H9 (cell line): ENCODE results near the gene DLG2. TPM values are rescaled to one million over a fixed set of nuclear protein-coding genes. Genes with fewer than 3 reads are reported as not detected.
"Not testable (repeated sequence)": the region's sequence is repeated elsewhere in the genome, so short reads cannot be mapped to it uniquely, and the experiment has no call there.

Experiments used
- DNase-seq: peaks from one replicate; pipeline ENCODE4 v3.0.0-alpha.2; 2017
- H2AFZ ChIP-seq: one replicate; pipeline ENCODE4 v1.6.1; 2013; ENCODE audit warnings: mild to moderate bottlenecking, low read length, control low read depth, moderate library complexity
- H2AK5ac ChIP-seq: 2 replicates; pipeline ENCODE4 v1.6.1; 2013; ENCODE audit warnings: low read length, control low read depth, mixed read lengths; ENCODE audit not compliant: insufficient read length
- H2BK120ac ChIP-seq: one replicate; pipeline ENCODE4 v1.6.1; 2013; ENCODE audit warnings: low read depth, mild to moderate bottlenecking, low read length, control low read depth, inconsistent platforms; ENCODE audit not compliant: poor library complexity, severe bottlenecking
- H2BK12ac ChIP-seq: 2 replicates; pipeline ENCODE4 v1.6.1; 2013; ENCODE audit warnings: low read length, control low read depth, mixed read lengths, low read depth; ENCODE audit not compliant: insufficient read length
- H2BK15ac ChIP-seq: 2 replicates; pipeline ENCODE4 v1.6.1; 2013; ENCODE audit warnings: low read depth, low read length, control low read depth
- H2BK20ac ChIP-seq: one replicate; pipeline ENCODE4 v1.6.1; 2013; ENCODE audit warnings: low read depth, mild to moderate bottlenecking, low read length, control low read depth, inconsistent platforms; ENCODE audit not compliant: poor library complexity, severe bottlenecking
- H2BK5ac ChIP-seq: 2 replicates; pipeline ENCODE4 v1.6.1; 2013; ENCODE audit warnings: low read length, control low read depth, mixed read lengths; ENCODE audit not compliant: insufficient read length
- H3K14ac ChIP-seq: 2 replicates; pipeline ENCODE4 v1.6.1; 2013; ENCODE audit warnings: low read length, control low read depth; ENCODE audit not compliant: insufficient read depth
- H3K18ac ChIP-seq: 2 replicates; pipeline ENCODE4 v1.6.1; 2013; ENCODE audit warnings: low read depth, mild to moderate bottlenecking, mixed read lengths, low read length, control low read depth; ENCODE audit not compliant: insufficient read length
- H3K23ac ChIP-seq: 2 replicates; pipeline ENCODE4 v1.6.1; 2013; ENCODE audit warnings: low read length, control low read depth, mixed read lengths, low read depth; ENCODE audit not compliant: insufficient read length
- H3K23me2 ChIP-seq: 2 replicates; pipeline ENCODE4 v1.6.1; 2013; ENCODE audit warnings: low read depth, mild to moderate bottlenecking, mixed read lengths, low read length, control low read depth; ENCODE audit not compliant: insufficient read length, poor library complexity, severe bottlenecking
- H3K27ac ChIP-seq: 2 replicates; pipeline ENCODE4 v1.5.1; 2013; ENCODE audit warnings: low read length, control low read depth, mixed read lengths, low read depth; ENCODE audit not compliant: insufficient read length
- H3K27me3 ChIP-seq: 2 replicates; pipeline ENCODE4 v1.6.1; 2013; ENCODE audit warnings: low read length, control low read depth, inconsistent platforms; ENCODE audit not compliant: insufficient read depth
- H3K4ac ChIP-seq: 2 replicates; pipeline ENCODE4 v1.6.1; 2013; ENCODE audit warnings: low read depth, mild to moderate bottlenecking, control low read depth, inconsistent platforms, low read length, moderate library complexity
- H3K4me1 ChIP-seq: 2 replicates; pipeline ENCODE4 v1.6.1; 2013; ENCODE audit warnings: low read length, control low read depth, inconsistent platforms; ENCODE audit not compliant: insufficient read depth
- H3K4me2 ChIP-seq: 2 replicates; pipeline ENCODE4 v1.6.1; 2013; ENCODE audit warnings: low read length, control low read depth, mixed read lengths; ENCODE audit not compliant: insufficient read length, insufficient read depth
- H3K56ac ChIP-seq: 2 replicates; pipeline ENCODE4 v1.6.1; 2013; ENCODE audit warnings: low read depth, mild to moderate bottlenecking, mixed read lengths, low read length, control low read depth; ENCODE audit not compliant: insufficient read length
- H3K79me1 ChIP-seq: 2 replicates; pipeline ENCODE4 v1.6.1; 2013; ENCODE audit warnings: low read depth, mild to moderate bottlenecking, moderate library complexity, low read length, control low read depth, inconsistent platforms; ENCODE audit not compliant: insufficient read depth, poor library complexity, severe bottlenecking
- H3K79me2 ChIP-seq: 2 replicates; pipeline ENCODE4 v1.6.1; 2013; ENCODE audit warnings: low read length, control low read depth, inconsistent platforms; ENCODE audit not compliant: insufficient read depth
- H3K9ac ChIP-seq: 2 replicates; pipeline ENCODE4 v1.6.1; 2013; ENCODE audit warnings: low read length, control low read depth, mixed read lengths; ENCODE audit not compliant: insufficient read length; ENCODE audit errors: extremely low read depth
- H3K9me3 ChIP-seq: one replicate; pipeline ENCODE4 v1.6.1; 2013; ENCODE audit warnings: low read depth, low read length, inconsistent platforms; ENCODE audit not compliant: control insufficient read depth
- H3T11ph ChIP-seq: one replicate; pipeline ENCODE4 v1.6.1; 2013; ENCODE audit warnings: mild to moderate bottlenecking, low read length, control low read depth, inconsistent platforms
- H4K20me1 ChIP-seq: one replicate; pipeline ENCODE4 v1.6.1; 2013; ENCODE audit not compliant: control insufficient read depth, insufficient read length, insufficient read depth
- H4K5ac ChIP-seq: 2 replicates; pipeline ENCODE4 v1.6.1; 2013; ENCODE audit warnings: low read depth, mild to moderate bottlenecking, mixed read lengths, low read length, control low read depth; ENCODE audit not compliant: insufficient read length
- H4K8ac ChIP-seq: replicated peaks from 2 replicates; pipeline ENCODE4 v1.6.1; 2013; ENCODE audit warnings: low read length, control low read depth, mixed read lengths, low read depth; ENCODE audit not compliant: insufficient read length
- H4K91ac ChIP-seq: 2 replicates; pipeline ENCODE4 v1.6.1; 2013; ENCODE audit warnings: low read depth, mild to moderate bottlenecking, moderate library complexity, mixed read lengths, low read length, control low read depth; ENCODE audit not compliant: insufficient read length
- H3K27ac Mint-ChIP-seq, 3 experiments: 2 replicates in 2 of 3; 3 replicates in 1 of 3; pipeline ENCODE4 v1.8.0; 2020 to 2021; ENCODE audit warnings: mixed read lengths in 3 of 3, mild to moderate bottlenecking in 1 of 3, moderate library complexity in 1 of 3
- H3K27me3 Mint-ChIP-seq: 2 replicates; pipeline ENCODE4 v1.8.0; 2021; ENCODE audit warnings: low read depth, mild to moderate bottlenecking, moderate library complexity, mixed read lengths
- H3K36me3 Mint-ChIP-seq, 3 experiments: 2 replicates in 2 of 3; 3 replicates in 1 of 3; pipeline ENCODE4 v1.8.0; 2020 to 2021; ENCODE audit warnings: low read depth in 3 of 3, mixed read lengths in 3 of 3; ENCODE audit not compliant: insufficient read depth in 1 of 3
- H3K4me1 Mint-ChIP-seq, 2 experiments: 2 replicates each; pipeline ENCODE4 v1.8.0; 2020; ENCODE audit warnings: mixed read lengths in 2 of 2
- H3K4me3 Mint-ChIP-seq, 2 experiments: 2 replicates in 1 of 2; 3 replicates in 1 of 2; pipeline ENCODE4 v1.8.0; 2020 to 2021; ENCODE audit warnings: mild to moderate bottlenecking in 2 of 2, mixed read lengths in 2 of 2, moderate library complexity in 1 of 2
- H3K9me3 Mint-ChIP-seq, 2 experiments: 2 replicates in 1 of 2; 3 replicates in 1 of 2; pipeline ENCODE4 v1.8.0; 2020; ENCODE audit warnings: mild to moderate bottlenecking in 2 of 2, mixed read lengths in 2 of 2, moderate library complexity in 1 of 2
- CTCF ChIP-seq: fragments of 200-600 bp; sonication (generic); conservative IDR thresholded peaks from 3 replicates; pipeline ENCODE4 v1.8.0; 2021; ENCODE audit warnings: antibody characterized with exemption, mild to moderate bottlenecking
- WGBS: extraction: QIAGEN DNeasy Blood & Tissue Kit; methylation state at CpG from one replicate; pipeline ENCODE4 v1.1.7; 2013; ENCODE audit warnings: missing lambda C conversion rate, low lambda C conversion rate, mixed read lengths; ENCODE audit not compliant: insufficient read length; ENCODE audit errors: extremely low coverage; 5-methylcytosine and 5-hydroxymethylcytosine counted together
- total RNA-seq: library from RNA; stranded (reverse); gene quantifications from 2 replicates; pipeline ENCODE4 v1.2.1, GENCODE V29; 2021

The DLG2 gene
- total RNA-seq, 1 experiment from 2014 or later, result 8.0 TPM

- H4K8ac ChIP-seq, result no peak overlapping the region
- H3K18ac ChIP-seq, result no peak overlapping the region
- H3K4me2 ChIP-seq, result no peak overlapping the region
- H3K27ac ChIP-seq, result no peak overlapping the region
- H3T11ph ChIP-seq, result no peak overlapping the region
- no peaks in the 10 kb centered on the region for H3K23me2 ChIP-seq
- no peak overlapping the region for H3K9ac ChIP-seq
- H3K27me3 ChIP-seq, result no peaks in the 10 kb centered on the region
- H3K79me1 ChIP-seq, result no peaks in the 10 kb centered on the region
- no peak overlapping the region for H2AK5ac ChIP-seq
- H3K23ac ChIP-seq, result no peak overlapping the region
- no peak for DNase-seq
- H3K4ac ChIP-seq, result no peak overlapping the region
- no peak for TF ChIP-seq CTCF
- no peaks in the 10 kb centered on the region for H3K4me1 ChIP-seq
- Mint-ChIP-seq H3K36me3 (no peaks in the 10 kb centered on the region), H3K4me1 (0 out of 4 replicates have a peak, but pooled peaks cover 2 to 3% of the 10 kb centered on the region in 2 experiments), H3K9me3 (no peaks in the 10 kb centered on the region), H3K4me3 (no peak overlapping the region), H3K27ac (no peak overlapping the region), H3K27me3 (no peaks in the 10 kb centered on the region)
- no peak overlapping the region for H2BK5ac ChIP-seq
- H3K79me2 ChIP-seq, result no peaks in the 10 kb centered on the region
- no peaks in the 10 kb centered on the region for H4K20me1 ChIP-seq
- H2BK12ac ChIP-seq, result no peak overlapping the region
- no peak overlapping the region for H2BK15ac ChIP-seq
- no peak overlapping the region for H4K5ac ChIP-seq
- H2AFZ ChIP-seq, result no peak overlapping the region
- no peak overlapping the region for H3K14ac ChIP-seq
- H2BK120ac ChIP-seq, result no peak overlapping the region
- no peaks in the 10 kb centered on the region for H3K9me3 ChIP-seq
- H3K56ac ChIP-seq, result no peak overlapping the region
- no peak overlapping the region for H4K91ac ChIP-seq
- no CpG with 5 or more reads among the region's 4 CpGs for WGBS
- no peak overlapping the region for H2BK20ac ChIP-seq
Measured at GRCh38 chr11:84847842-84848241, 779.3 kb downstream of the DLG2 start.

- H2BK12ac ChIP-seq, H3K79me2 ChIP-seq, H3K36me3 Mint-ChIP-seq, H4K8ac ChIP-seq, H3K14ac ChIP-seq, H3K4ac ChIP-seq, DNase-seq, H3K9me3 ChIP-seq, H3K18ac ChIP-seq, H4K20me1 ChIP-seq, H2AK5ac ChIP-seq, H2BK20ac ChIP-seq, H3T11ph ChIP-seq, H4K91ac ChIP-seq, H3K4me2 ChIP-seq, H2BK120ac ChIP-seq, H2BK5ac ChIP-seq, H3K4me1 Mint-ChIP-seq, H3K23me2 ChIP-seq, H3K9ac ChIP-seq, H2AFZ ChIP-seq, H3K56ac ChIP-seq, H3K9me3 Mint-ChIP-seq, H3K27me3 ChIP-seq, H2BK15ac ChIP-seq, H3K4me1 ChIP-seq, H3K27ac Mint-ChIP-seq, H4K5ac ChIP-seq, H3K23ac ChIP-seq, H3K27ac ChIP-seq, H3K79me1 ChIP-seq, H3K4me3 Mint-ChIP-seq, H3K27me3 Mint-ChIP-seq: not testable (repeated sequence)
- WGBS, result no CpG with 5 or more reads among the region's 1 CpG
Measured at GRCh38 chr11:84840201-84840600, 786.9 kb downstream of the DLG2 start.
